Suprapubic skin (tissue), 4 donors: Measurements from ENCODE around the gene TEAD2.

ENCODE experiments used
- EP300 ChIP-seq: sonication (generic); formaldehyde crosslinking; IDR thresholded peaks from one replicate; pipeline ENCODE4 v1.6.1; 2017; ENCODE audit warnings: antibody characterized with exemption
- POLR2A ChIP-seq, 2 donors: fragments of 450-650 bp; IDR thresholded peaks; one replicate each; pipeline ENCODE4 v1.6.1; 2017; ENCODE audit warnings: antibody characterized with exemption in 2 of 2, mild to moderate bottlenecking in 2 of 2, moderate library complexity in 2 of 2
- POLR2AphosphoS5 ChIP-seq, 3 donors: sonication (generic); formaldehyde crosslinking; IDR thresholded peaks; one replicate each; pipeline ENCODE4 v1.6.1; 2017; ENCODE audit warnings: antibody characterized with exemption in 3 of 3
- TF ChIP-seq, protein P1 (sequence below), 2 donors: fragments of 200-600 bp in 1 of 2; fragments of 450-650 bp in 1 of 2; sonication (generic) in 1 of 2; IDR thresholded peaks; one replicate each; pipeline ENCODE4 v1.5.1; 2016 to 2019; ENCODE audit warnings: antibody characterized with exemption in 2 of 2, mild to moderate bottlenecking in 1 of 2, moderate library complexity in 1 of 2

DNA sequence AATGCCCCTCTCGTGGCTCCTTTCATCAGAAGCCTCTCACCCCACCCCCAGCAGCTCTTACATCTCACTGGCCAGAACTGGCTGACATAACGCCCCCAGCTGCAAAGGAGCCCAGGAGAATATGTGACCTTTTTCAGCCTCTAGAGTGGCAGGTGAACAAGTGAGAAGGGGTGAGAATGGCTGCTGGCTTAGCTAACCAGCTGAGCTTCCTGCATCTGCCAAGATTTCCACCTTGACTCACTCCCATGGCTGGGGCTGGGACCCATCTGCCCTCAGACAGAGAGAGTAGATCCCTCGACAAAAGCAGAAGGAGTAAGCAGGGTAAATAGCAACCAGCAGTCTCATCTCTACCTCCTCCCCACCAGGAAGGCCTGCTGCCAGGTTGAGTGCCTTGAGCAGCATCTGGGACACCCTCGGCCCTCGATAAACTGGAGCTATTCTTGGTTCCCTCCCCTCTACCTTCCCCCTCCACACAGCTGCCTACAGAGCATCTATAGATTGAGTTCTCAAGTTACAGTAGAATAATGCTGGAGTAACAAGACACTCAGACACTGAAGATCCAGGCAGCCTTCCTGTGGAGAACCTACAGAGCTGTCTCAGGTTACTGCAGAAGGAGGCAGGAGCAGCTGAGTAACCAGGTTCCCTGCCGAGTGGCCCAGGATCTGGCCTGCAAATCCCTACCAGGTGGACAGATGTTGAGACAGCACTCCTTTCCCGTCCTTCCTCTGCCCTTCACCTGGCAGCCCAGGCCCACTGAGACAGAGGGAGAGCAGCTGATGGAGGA is 41.4 kb upstream of the TEAD2 start:
- TF ChIP-seq, protein P1, sequence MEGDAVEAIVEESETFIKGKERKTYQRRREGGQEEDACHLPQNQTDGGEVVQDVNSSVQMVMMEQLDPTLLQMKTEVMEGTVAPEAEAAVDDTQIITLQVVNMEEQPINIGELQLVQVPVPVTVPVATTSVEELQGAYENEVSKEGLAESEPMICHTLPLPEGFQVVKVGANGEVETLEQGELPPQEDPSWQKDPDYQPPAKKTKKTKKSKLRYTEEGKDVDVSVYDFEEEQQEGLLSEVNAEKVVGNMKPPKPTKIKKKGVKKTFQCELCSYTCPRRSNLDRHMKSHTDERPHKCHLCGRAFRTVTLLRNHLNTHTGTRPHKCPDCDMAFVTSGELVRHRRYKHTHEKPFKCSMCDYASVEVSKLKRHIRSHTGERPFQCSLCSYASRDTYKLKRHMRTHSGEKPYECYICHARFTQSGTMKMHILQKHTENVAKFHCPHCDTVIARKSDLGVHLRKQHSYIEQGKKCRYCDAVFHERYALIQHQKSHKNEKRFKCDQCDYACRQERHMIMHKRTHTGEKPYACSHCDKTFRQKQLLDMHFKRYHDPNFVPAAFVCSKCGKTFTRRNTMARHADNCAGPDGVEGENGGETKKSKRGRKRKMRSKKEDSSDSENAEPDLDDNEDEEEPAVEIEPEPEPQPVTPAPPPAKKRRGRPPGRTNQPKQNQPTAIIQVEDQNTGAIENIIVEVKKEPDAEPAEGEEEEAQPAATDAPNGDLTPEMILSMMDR (IDR thresholded peaks at IDR 0.05): no peak
- TF ChIP-seq POLR2A (IDR thresholded peaks at IDR 0.05): no peak
- no peak for TF ChIP-seq POLR2AphosphoS5 (IDR thresholded peaks at IDR 0.05)
- no peak for TF ChIP-seq EP300
